NCI-H1694 (cell line): ENCODE data around the gene ASAP2.

Experiments
- DNase-seq: peaks from one replicate; lab custom pipeline; 2025; lab: John Stamatoyannopoulos, UW

ASAP2 gene

GRCh38 chr2:9275399-9275798 is 68.8 kb downstream of the ASAP2 start:
- no peak for DNase-seq

- no peak for DNase-seq
These were observed 69.5 kb downstream of the ASAP2 start for GRCh38 chr2:9276074-9276473.

- DNase-seq: no peak
These were observed 70.4 kb downstream of the ASAP2 start for GRCh38 chr2:9276901-9277451.

- peak; percentile 3 for DNase-seq
These were observed 71.8 kb downstream of the ASAP2 start for GRCh38 chr2:9278439-9278838.

- DNase-seq: no peak
These were observed 72.8 kb downstream of the ASAP2 start for GRCh38 chr2:9279426-9279825.

- no peak for DNase-seq
These were observed 73.6 kb downstream of the ASAP2 start for GRCh38 chr2:9280224-9280623.

GRCh38 chr2:9281145-9281544 is 74.5 kb downstream of the ASAP2 start:
- no peak for DNase-seq

- DNase-seq: no peak
These were observed 75.8 kb downstream of the ASAP2 start for GRCh38 chr2:9282128-9283112.

- DNase-seq: no peak
These were observed 78.1 kb downstream of the ASAP2 start for GRCh38 chr2:9284521-9285297.

- no peak for DNase-seq
These were observed 78.8 kb downstream of the ASAP2 start for GRCh38 chr2:9285385-9285920.

GRCh38 chr2:9285921-9286320 is 79.3 kb downstream of the ASAP2 start:
- DNase-seq: no peak

GRCh38 chr2:9286554-9287399 is 80.2 kb downstream of the ASAP2 start:
- no peak for DNase-seq

GRCh38 chr2:9287400-9288045 is 80.9 kb downstream of the ASAP2 start:
- DNase-seq: no peak

GRCh38 chr2:9288233-9288632 is 81.6 kb downstream of the ASAP2 start:
- no peak for DNase-seq

- DNase-seq: no peak
These were observed 82.2 kb downstream of the ASAP2 start for GRCh38 chr2:9288681-9289338.

GRCh38 chr2:9291331-9291730 is 84.7 kb downstream of the ASAP2 start:
- DNase-seq: no peak

GRCh38 chr2:9291866-9292265 is 85.3 kb downstream of the ASAP2 start:
- no peak for DNase-seq

- DNase-seq: no peak
These were observed 85.8 kb downstream of the ASAP2 start for GRCh38 chr2:9292426-9292825.

- DNase-seq: no peak
These were observed 88.2 kb downstream of the ASAP2 start for GRCh38 chr2:9294764-9295163.

- no peak for DNase-seq
These were observed 89.9 kb downstream of the ASAP2 start for GRCh38 chr2:9296559-9296958.
